NOMO-1 treated with DMSO at 0.1 percent for 48 hours (cell line): ENCODE results near the gene TNIP1.

Experiments
- DNase-seq: peaks from one replicate; lab custom pipeline; 2025; ENCODE audit not compliant: unreplicated experiment; lab: John Stamatoyannopoulos, UW

The TNIP1 gene

DNA sequence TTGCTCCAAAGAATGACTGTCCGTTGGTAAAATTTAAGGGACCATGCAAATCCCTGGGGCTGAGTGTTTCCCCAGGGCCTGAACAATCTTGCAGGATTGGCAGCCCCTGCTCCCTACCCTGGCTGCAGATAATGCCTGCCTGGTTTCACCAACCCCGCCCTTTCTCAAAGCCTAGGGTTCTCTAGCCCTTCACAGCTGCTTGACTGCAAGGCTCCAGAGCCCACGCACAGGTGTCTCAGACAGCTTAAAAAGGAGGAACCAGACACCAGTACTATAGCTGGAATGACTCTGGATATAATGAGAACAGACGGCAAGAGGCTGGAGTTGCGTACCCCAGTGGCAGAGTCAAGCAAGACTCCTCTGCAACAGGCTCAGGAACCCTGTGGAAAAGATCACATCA lies 25.2 kb upstream of the TNIP1 start:
- no peak for DNase-seq

- no peak for DNase-seq
Measured at GRCh38 chr5:151105561-151105960, 24.7 kb upstream of the TNIP1 start.

GRCh38 chr5:151104795-151105194 lies 24.0 kb upstream of the TNIP1 start:
- no peak for DNase-seq

DNA sequence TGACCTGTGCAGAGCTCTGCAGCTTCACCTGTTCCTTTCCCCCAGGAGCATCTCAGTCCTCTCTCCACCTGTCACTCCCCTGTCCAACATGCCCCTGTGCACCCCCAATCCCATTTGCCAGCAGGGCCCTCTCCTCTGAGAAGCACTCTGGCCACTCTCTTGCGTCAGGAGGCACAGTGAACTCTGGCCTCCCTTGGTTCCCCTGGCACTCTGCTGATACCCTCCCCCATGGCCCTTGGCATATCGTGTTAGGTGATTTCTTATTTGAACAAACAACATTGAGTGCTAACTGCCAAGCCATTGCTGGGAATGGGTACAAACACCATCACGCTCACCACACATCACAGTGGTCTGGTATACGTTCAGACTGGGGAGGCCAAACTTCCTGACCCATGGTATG lies 20.9 kb upstream of the TNIP1 start:
- DNase-seq, result no peak

DNA sequence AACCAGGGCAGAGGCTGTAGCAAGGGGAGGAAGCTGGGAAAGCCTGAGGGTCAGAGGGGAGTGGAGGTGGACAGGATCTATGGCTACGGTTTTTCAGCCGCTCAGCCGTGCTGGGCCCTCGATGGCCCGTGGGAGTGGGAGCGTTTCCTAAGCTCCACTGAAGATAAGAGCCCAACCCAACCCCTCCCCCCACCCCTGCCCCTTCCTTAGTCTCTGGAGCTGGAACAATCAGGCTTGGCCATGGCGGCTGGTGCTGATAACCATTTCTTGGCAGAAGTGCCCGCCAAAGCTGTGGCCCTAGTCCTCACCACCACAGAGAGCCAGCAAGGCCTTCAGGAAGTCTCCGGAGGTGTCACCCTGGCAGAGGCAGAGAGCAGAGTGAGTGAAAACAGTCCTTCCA lies 20.3 kb upstream of the TNIP1 start:
- DNase-seq, result no peak

- no peak for DNase-seq
Measured at GRCh38 chr5:151100681-151101080, 19.8 kb upstream of the TNIP1 start.

DNA sequence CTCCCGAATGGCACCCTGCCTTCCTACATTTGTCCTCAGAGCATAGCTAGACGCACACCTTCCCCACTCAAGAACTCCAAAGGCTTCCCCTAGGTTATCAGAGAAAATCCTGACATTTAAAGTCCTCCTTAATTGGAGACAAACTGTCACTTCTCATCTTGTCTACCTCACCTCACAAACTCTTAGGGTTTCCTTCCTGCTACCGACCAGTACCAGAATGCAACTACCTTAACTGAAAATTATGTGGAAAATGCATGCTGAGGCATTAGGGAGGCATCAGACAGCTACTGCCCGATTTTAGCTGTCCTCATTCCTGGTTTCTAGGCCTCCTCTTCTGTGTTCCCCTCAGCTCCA lies 17.9 kb upstream of the TNIP1 start:
- DNase-seq, result no peak

DNA sequence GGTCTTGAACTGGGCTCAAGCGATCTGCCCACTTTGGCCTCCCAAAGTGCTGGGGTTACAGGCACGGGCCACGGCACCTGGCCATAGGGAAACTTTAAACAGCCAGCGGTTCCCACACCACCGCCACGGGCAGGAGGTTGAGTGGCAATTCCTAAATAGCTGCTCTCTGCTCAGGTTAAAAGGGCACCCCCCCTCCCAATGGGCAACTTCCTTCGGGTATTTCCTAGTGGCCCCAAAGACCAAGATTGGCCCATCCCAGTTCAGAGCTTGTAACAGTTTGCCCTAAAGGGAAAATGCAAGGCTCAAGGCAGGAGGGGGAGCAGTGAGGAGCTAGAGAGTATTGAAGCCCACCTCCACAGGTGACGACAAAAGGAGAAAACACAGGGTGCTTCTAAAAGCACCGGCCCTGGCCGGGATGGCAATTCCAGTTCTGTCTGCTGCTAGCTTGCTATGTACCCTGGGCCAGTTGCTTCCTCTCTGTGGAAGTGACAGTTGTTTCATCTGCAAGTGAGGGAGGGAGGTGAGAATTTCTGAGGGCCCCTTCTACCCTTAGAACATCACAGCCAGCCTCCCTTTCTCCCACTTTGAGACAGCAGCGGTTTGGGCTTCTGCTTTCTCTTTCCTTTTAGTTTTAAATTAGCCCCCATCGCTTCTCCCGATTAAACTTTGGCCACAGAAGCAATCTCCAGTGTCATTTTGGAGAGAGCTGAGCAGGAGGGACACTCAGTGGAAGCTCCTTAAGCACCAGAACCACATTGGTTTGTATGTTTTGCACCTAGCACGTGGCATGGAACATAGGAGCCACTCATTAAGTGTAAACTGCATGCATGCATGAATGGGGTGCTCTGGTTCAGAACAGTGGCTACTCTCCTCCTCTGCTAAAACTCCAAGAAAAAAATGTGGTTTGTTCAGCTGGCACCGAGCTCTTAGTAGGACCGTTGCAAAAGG lies 17.3 kb upstream of the TNIP1 start:
- peak; percentile 51 for DNase-seq

DNA sequence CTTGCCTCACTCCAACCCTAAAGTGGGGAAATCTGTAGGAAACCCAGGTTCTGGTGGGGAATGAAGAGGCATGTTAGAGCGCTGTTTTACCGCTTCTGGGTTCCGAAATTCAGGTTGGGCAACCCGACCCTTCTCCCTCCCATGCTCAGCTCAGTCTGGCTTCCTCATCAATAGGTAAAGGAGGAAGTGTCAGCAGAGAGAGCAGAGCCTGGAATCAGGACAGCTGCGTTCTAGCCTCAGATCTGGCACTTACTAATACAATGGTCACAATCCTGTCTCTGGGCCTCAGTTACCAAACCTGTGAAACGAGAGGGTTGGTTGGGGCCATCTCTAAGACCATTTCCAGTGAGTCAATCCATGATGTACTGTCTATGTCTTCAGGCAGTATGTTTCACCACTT lies 16.2 kb upstream of the TNIP1 start:
- DNase-seq, result peak; percentile 78

DNA sequence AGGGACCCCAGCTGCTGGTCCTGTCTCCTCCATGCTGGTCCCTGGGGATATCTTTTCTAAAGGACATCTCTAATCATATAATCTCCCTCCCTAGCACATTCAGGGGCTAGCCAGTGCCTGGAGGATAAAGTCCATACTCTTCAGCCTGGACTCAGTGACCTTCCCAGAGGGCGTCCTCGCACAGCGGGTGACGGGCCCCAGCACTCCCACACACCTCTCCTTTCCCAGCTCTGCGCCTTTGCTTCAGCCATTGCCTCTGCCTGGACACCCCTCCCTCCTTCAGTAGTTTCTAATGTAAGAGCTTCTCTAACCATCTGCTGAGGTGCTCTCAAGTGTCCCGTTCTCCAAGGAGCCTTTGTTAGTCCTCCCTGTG lies 15.2 kb upstream of the TNIP1 start:
- no peak for DNase-seq

- DNase-seq, result peak; percentile 19
Measured at GRCh38 chr5:151095341-151096000, 14.6 kb upstream of the TNIP1 start.

DNA sequence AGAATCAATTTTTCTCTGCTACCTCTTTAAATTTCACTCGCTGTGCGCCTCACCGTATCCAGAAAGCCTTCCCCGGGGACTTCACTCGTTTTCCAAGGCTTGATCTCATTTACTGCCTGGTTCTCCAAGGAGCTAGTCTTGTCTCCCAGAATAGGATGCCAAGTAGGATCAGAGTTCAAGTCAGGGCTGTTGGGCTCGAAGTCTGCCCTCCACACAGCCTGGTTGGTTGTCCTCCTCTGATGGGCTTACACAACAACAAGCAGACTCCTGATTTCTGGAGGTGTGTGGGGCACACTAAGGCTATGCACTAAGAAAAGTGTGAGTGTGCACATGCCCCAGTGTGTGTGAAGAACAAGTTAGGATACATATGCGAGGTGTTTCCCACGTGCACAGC lies 14.0 kb upstream of the TNIP1 start:
- no peak for DNase-seq

DNA sequence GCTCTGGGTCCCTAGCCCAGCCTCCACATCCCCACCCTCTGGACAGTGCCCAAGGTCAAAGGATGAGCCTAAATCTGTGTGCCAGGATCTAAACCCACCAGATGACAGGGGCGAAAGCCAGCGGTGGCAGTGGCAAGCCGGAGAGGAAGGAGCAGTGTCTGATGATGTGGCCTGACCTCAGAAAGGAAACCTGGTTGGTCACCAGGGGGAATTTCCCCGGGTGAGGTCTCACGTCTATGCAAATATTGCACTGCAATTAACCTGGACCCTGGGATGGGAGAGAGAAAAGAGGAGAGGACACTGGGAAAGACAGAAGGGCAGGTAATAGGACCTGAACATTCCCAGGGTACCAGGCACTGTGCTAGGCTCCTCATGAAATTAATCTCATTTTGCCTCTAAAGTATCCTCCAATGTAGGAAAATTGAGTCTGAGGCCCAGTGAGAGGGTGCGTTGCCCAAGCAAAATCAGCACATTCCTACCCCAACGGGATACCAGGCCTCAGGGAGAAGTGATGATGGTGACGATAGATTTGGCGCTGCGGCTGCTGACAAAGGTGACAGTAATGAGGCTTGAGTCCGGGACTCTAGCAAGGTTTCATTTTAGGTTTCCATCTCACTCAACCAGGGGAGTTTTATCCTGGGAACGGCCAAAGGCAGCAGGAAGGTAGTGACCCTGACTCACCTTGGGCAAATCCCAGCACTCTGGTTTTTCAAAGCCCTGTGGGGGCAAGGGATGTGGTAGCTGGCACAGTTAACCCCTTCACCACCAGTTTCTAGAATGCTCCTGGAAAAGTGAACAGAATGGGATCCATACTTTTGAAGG lies 13.4 kb upstream of the TNIP1 start:
- peak; percentile 38 for DNase-seq

DNA sequence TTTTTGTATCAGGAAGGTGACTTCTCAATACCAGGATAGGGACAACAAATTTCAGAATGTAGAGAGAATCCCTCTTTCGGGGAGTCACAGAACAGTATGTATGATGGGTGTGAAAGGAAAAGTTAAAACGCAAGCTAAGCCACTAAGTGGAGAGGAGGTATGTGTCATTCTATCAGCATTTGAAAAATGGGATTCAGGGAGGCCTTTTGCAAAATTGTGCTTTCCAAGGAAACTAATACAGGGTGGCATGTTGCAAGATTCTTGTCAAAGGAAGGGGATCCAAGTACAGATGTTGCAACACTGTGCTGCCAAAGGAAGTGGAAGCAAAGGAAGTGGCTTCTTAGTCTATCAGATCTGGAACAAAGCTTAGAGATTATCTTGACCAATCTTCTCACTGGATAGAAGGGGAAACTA lies 12.6 kb upstream of the TNIP1 start:
- DNase-seq, result peak; percentile 71

DNA sequence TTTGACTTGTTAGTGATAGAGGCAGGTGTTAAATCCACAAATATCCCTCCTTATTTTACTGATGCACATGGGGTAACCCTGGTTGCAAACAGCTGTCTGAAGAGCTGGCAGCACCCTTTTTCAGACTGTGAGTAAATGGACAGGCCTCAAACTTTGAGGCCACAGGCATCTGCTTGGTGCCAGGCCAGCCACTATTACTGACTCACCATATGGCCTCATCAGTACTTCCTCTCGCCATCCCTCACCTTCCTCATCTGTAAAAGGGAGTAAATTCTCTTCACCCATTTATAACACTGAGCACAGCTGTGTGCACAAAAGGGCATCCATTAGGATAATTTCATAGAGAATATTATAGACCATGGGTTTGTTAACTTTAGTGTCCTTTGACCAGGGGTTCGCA lies 11.9 kb upstream of the TNIP1 start:
- peak; percentile 72 for DNase-seq

GRCh38 chr5:151089726-151090125 lies 8.9 kb upstream of the TNIP1 start:
- no peak for DNase-seq

DNA sequence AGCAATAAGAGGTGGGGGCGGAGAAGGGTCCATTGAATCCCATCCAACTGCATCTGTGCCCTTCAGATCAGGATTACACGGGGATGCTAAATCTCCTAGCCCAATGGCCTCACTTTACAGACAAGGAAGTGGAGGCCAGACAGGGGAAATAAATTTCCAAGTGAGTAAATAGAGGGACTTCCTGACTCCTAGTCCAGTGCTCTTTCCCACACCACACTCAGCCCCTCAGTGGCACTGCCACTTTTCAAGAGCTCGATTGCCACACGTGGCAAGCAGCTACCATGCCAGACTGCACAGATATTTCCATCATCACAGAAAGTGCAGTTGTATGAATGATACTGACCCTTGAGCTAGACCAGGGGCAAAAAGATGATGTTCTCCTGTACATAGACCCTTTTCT lies 8.2 kb upstream of the TNIP1 start:
- DNase-seq, result no peak

DNA sequence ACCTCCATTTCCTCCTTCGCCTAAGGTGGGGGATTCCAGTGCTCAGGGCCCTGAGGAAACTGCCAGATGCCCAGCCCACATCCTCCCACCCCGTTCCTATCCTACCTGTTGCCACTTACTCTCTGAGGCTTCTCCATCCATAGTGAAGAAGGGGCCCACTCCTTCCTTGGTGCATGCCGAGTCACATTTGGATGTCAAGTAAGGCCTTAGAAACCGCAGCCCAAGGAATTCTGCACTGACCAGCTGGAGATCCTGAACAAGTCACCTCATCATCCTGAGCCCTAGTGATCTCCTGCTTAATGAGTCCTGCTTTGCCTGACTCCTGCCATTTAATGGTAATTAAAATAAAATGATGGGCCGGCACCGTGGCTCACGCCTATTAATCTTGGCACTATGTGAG lies 6.7 kb upstream of the TNIP1 start:
- no peak for DNase-seq

DNA sequence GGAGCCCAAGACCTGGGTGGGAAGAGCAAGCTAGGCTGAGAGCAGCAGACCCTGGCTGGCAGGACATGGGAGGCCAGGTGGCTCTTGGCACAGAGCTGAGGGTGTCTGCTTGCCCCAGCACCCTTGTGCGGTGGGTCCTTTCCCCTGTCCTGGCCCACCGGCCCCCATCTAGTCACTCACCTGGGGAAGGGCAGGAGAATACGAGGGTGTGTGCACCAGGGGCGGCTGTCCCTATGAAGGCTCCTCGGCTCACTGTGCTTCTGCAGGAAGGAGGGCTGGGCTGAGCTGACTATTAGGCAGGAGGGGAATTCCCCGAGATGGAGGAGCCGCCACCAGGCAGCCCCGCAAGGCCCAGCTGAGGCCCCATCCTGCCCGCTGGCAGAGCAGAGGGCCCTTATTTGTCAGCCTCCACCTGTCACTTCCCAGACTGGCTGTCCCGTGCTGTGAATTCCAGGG lies 6.1 kb upstream of the TNIP1 start:
- DNase-seq, result no peak

GRCh38 chr5:151086192-151086869 lies 5.5 kb upstream of the TNIP1 start:
- DNase-seq, result no peak

DNA sequence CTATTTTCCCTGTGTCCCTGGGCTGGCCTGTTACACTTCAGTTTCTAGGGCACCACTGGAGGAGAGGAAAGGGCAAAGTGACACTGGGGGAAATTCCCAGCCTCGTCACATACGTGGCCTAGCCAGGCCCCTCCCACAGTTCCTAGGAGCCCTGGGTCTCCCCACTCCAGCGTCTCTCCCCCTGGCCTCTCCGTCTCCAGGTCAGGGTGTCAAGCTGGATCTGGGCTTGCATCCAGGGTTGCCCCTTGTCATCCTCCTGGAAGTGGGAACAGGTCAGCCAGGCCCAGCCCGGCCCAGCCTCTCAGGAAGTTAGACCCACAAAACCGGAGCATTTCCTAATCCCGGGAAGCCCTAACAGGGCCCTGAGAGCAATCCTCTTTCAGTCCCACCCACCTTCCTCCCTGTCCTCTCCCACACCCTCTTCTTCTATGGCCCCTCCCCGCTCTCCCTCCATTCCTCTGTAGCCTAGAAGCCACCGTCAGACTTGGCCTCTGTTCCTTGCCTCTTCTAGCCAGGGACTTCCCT lies 4.7 kb upstream of the TNIP1 start:
- DNase-seq, result no peak
